Cardiac atrium fibroblast (primary cell): ENCODE results near the gene TEC. TPM values are rescaled to one million over a fixed set of nuclear protein-coding genes. Genes with fewer than 3 reads are reported as not detected.

Source experiments
- total RNA-seq: library from RNA; depleted of rRNA; stranded (reverse); fragments of >200 nt; gene quantifications from 2 replicates; pipeline ENCODE4 v1.2.3, GENCODE V29; 2015

Gene TEC
- total RNA-seq = 0.16 TPM in 1 of 2 replicates, not detected in the other

DNA sequence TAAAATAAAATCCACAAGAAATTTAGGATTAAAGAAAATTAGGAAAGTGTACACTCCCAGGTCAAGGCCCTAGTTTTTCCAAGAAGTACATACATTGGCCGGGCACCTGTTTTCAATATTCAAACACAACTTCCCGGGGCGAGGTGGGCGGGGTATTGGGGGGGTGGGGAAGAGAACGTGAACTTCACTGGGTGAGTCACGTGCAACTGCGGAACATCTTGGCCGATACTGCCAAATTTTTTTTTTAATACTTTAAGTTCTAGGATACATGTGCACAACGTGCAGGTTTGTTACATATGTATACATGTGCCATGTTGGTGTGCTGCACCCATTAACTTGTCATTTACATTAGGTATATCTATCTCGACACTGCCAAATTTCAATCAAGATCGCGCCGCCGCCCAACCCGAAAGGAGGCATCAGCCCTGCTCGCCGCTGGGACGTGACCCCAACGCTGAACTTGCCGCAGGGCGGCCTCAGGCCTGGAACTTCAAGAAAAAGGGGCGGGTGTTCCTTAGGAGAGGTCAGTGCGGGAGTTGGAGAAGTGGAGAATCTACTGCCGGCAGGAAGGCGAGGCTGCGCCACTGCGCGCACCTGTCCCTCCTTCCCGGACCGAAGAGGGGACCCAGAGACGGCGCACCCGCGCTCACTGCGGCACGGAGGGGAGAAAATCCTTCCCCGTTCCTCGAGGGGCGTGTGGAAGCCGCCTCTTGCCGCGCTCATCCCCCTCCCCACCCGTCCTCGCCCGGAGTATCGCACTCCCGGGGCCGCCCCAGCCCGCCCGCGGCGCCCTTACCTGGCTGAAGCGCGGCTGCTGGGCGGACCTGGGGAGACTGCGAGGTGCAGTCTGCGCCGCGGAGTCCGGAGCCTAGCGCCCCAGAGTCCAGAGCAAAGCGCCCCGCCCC lies at the start of gene TEC:
TSS of gene TEC (minus strand) at position 883 of the 905 bp plus-strand sequence. CDS start 41,224 bp downstream, outside the sequence.

DNA sequence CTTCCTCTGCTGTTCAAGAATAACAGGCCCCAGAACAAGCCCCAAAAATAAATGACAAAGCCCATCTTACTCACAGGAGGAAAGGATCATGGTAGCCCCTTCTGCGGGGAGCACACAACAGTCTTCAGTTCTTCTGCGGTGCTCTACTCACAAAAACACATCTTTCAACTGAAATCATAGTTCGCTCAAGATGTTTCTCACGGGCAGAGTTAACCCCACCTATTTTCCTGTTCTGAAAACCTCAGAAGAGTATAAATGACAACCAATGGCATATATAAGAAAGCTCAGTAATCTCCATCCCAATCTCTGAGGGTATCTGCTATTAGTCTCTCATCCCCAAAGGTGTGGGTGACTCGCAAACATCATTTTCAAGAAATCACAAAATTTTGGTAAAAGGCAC lies 135.6 kb downstream of the TEC start, which contains the start of gene TXK:
TSS of gene TXK (minus strand) at position 170 of the 400 bp plus-strand sequence. CDS start at position 90, 80 bp downstream.

Other genes with a start within 250 kb of the TEC start
- not detected in 2 replicates for gene TXK, start 135.6 kb downstream of the TEC start, total RNA-seq
- 24.1 and 56.3 TPM in 2 replicates for gene SLAIN2, start 71.7 kb upstream of the TEC start, total RNA-seq
- gene SLC10A4, start 213.5 kb upstream of the TEC start, total RNA-seq = not detected in 2 replicates
- not detected in 2 replicates for gene ZAR1, start 220.4 kb upstream of the TEC start, total RNA-seq